NCI-H526 treated with DMSO at 0.1 percent for 48 hours (cell line): ENCODE results near the gene HPCAL1.

Experiments used
- DNase-seq: peaks from one replicate; lab custom pipeline; 2025; lab: John Stamatoyannopoulos, UW

The HPCAL1 gene

GRCh38 chr2:10467401-10467800, 164.7 kb downstream of the HPCAL1 start:
- DNase-seq = no peak

DNA sequence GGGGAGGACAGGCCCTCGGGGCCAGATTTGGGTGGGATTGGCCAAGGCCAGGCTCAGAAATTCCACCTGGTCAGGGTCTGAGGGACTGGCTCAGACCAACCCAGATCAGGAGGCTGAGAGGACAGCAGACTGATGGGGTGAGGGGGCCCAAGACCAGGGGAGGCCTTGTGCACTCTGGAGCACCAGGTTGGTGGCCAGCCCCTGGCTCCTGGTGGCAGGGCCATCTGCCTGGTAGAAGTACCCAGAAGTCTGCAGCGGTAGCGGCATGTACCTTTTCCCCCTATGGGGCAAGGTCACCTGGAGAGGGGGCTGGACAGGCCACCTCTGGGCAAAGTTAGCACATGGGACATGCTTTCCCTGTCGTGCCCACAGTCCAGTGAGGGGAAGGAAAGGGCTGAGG, 166.6 kb downstream of the HPCAL1 start:
- DNase-seq = no peak

DNA sequence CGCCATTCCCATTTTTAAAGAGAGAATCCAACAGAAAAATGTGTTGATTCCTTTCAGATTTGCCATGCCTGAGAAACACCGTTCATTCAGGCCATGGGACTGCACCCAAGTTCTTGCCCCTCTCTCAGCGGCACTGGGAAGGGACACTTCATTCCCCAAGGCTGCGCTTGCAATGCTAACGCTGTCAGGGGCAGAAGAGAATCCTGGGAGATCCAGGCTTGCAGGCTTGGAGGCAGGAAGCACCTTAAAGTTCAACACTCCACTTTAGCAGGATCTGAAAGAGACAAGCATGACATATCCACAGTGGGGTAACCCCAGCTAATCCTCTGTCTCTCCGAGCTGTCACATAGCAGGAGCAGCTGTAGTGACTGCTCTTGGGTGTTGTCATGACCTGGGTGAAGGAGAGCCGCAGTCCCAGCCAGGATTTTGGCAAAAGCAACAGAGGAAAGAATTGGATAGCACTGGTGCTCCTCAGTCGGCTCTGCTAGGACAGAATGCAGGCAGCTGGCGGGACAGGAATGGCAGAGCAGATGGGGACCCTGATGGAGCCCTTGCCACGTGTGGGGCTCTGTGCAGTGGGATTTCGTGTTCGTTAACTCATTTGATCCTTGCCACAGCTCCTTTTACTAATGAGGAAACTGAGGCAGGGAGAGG, 167.4 kb downstream of the HPCAL1 start:
- no peak for DNase-seq

DNA sequence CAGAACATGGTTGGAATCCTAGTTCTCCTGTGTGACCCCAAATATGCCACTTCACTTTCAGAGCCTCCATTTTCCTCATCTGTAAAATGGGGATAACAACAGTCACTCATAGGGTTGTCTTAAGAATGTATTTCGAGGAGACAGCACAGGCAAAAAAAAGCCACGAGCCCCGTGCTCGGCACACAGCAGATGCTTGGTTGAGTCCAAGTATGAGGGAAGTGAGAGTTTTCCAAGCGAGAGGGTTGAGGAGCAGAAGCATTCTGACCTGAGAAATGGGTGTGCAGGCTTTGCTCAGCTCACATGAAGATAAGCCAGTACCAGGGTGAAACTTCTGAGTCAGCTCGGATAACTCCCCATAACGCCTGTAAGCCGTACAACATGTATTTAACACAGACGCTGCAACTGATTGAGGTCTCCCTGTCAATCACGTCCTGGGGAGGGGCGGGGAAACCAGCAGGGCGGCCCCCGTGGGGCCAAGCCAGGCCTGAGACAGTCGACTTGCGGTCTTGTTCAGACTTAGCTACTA, 168.4 kb downstream of the HPCAL1 start:
- no peak for DNase-seq

DNA sequence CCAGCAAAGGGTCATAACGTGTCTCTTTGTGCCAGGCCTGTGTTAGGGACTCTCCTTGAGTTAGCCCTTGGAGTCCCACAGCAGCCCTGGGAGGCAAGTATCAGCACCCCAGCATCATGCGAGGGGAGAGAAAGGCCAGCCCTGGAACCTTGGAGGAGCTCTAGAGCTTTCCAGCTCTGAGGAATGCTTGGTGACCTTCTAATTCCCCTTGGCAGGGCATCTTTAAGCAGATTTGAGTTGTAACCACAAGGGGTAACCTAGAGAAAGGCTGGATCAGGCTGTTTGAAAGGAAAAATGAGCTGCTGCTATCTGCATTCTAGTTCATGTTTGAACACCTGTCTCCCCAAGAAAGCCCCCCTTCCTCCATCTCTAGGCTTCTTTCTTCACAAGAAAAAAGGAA, 169.3 kb downstream of the HPCAL1 start:
- no peak for DNase-seq

- DNase-seq = no peak
These were observed 170.5 kb downstream of the HPCAL1 start for GRCh38 chr2:10473121-10473756.

DNA sequence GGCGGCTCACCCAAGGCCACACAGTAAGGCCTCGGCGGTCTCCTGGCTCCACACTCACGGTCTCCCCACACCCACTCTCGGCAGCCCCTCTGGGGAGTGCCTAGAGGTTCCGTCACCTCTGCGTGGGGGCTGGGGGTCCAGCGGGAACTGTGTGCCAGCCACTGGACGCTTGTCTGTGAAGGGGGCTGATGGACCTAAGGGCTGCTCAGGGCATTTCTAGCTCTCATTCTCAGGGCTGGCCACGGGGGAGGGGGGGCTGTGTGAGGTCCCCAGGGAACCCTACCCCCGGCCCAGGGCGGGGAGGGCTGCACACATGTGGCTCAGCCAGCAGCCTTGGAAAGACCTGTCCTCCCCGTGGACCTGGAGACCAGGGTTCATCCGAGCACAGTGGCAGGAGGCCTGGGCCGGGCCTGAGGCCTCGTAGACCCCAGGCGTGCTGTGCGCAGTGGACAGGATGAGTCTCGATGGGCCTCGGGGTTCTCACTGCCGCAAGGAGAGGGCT, 172.6 kb downstream of the HPCAL1 start:
- DNase-seq = no peak

DNA sequence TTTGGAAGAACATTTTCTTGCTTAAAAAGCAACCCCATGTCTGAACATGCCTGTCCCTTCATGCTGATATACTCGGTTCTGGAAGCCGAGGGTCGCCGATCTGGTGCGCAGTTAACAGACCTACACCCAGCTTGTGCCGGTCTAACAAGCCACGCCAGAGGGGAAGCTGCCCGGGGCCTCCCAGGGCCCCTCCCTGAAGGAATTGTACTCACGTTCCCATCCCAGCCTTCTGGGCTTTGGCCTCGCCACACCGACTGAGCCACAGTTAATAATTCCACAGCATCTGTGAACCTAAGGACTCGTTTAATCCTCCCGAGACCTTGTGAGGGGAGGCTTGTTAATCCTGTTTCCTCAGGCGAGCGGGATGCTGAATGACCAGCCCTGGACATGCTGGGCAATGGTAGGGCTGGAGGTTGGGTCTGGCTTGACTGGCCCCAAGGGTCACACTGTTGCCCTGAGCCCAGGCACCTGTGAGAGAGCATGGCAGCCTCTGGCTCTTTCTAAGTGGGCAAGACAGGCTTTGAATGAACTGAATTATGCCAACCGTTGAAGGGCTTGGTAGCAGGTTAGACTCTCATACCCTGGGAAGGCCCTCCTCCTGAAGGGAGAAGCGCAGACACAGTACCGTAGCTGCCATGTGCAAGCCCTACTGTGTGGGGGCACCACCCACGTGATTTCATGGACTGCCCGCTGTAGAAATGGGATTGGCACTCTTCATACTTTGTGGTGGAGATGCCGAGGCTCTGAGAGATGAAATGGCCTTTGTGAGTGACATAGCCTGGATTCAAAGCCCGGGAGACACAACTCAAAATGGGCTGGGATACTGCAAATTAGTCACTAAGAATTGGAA, 173.3 kb downstream of the HPCAL1 start:
- DNase-seq = no peak

DNA sequence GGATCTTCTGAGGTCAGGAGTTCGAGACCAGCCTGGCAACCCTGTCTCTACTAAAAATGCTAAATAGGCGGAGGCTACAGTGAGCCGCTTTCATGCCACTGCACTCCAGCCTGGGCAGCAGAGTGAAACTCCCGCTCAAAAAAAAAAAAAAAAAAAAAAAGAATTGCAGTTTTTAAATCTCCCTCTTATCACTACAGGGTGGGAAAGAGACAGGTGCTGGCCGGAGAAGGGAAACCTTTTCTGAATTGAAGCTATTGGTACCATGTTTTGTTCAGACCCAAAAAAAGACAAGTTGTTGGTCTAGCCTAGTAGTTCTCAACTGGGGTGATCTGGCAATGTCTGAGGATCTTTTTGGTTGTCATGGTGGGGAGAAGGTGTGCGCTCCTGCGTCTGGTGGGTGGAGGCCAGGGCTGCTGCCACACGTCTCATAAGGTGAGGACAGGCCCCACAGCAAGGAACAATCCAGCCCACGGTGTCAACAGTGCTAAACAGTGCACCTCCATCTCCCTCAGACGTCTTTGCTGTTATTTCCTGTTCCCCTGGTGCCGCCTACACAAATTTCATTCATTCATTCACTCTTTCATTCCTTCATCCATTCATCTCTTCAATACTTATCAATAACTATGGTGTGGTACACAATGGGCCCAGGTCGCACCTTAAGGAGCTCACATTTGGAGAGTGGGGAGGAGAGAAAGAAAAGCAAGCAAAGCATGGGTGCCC, 174.2 kb downstream of the HPCAL1 start:
- DNase-seq = no peak
